Measurements from ENCODE around the gene MAP3K21. TPM values are rescaled to one million over a fixed set of nuclear protein-coding genes. Genes with fewer than 3 reads are reported as not detected.

Gene MAP3K21
- 0.59 and 0.80 TPM in 2 replicates for total RNA-seq

GRCh38 chr1:233327651-233328141 lies at the start of gene MAP3K21:
MAP3K21 (plus strand) TSS chr1:233327724; CDS start chr1:233328029, 305 bp downstream.
- intact Hi-C loops (cut with micrococcal nuclease), result loop anchor here (1.0 kb wide), 1 partner anchor 32 kb away; the partner anchor contains the start of gene PCNX2

GRCh38 chr1:233278631-233279030 lies 48.9 kb upstream of the MAP3K21 start:
- intact Hi-C loops (cut with micrococcal nuclease), result no loop called here

DNA sequence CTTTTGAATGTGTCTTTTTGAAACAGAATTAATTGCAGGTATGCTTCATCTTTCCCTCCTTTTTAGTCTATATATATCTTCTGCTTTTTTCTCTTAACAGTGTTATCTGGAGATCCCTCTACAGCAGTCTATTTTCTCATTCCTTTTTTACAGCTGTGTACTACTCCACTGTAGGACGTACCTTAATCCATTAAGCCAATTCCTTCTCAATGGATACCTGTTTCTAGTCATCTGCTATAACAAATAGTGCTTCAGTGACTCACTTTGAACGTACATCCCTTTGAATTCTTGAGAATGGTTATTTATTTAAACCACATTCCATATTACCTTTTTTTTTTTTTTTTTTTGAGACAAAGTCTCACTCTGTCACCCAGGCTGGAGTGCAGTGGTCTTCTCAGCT lies 47.6 kb upstream of the MAP3K21 start:
- intact Hi-C loops (cut with micrococcal nuclease), result no loop called here

DNA sequence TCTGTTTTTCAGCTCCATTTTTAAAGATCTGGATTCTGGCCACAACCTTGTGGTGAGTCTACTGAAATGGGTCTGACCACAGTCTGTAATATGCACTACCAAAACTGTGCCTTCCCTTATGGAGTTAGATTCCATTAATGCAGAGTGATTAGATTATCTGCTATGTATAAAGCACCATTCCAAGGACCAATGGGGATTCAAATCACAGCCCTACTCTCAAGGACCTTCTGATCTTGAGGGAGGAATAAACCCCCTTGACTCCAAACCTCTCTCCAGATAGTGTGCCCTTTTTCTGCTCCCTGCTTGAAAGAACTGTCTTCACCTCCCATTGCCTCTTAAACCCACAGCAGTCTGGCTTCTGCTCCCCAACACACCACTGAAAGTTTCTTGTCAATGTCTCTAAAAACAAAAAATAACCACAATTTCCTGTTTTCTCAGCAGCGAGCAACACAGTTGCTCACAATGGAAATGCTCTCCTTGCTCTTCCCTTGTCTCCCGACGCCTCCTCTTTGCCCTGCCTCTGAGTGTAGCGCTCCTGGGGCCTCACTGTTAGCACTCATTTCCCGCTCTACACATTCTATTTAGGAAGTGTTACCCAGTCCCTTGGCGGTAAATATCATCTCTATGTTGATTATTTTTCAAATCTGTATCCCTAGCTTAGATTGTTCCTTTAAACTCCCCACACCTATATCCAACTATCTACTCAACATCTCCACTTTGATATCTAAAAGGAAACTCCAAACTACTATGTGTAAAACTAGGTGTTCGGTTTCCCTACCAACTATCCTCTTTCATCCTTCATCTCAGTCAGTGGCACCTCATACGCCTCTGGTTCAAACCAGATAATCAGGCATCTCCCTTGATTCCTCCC lies 45.6 kb upstream of the MAP3K21 start:
- intact Hi-C loops (cut with micrococcal nuclease), result loop anchor here (1.0 kb wide), 1 partner anchor 13 kb away; the partner anchor contains the start of gene PCNX2

GRCh38 chr1:233282582-233282886 lies 45.0 kb upstream of the MAP3K21 start:
- intact Hi-C loops (cut with micrococcal nuclease), result loop anchor here (1.0 kb wide), 1 partner anchor 13 kb away; the partner anchor contains the start of gene PCNX2

DNA sequence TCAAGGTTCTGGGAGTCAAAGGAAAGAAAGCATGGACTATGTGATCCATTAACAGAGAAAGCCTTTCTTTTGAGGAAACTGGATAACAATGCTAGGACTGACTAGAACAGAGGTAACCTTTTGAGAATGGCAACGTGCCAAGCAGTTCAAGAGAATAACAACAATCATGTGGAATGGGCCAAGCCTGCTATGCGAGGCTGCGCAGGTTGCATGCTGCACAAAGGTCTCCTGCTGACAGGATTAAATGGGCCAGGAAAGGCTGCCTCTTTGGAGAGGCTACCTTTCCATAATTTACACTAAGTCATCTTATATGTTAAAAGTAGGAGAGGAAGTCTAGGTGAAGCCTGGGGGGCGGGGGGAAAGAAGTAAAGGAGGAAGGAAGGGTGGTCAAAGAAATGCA lies 37.8 kb upstream of the MAP3K21 start:
- intact Hi-C loops (cut with micrococcal nuclease), result loop anchor here (10.0 kb wide), 2 partner anchors 365 to 655 kb away; partner anchors contain the start of gene SIPA1L2

GRCh38 chr1:233290396-233291034 lies 37.0 kb upstream of the MAP3K21 start:
- intact Hi-C loops (cut with micrococcal nuclease), result loop anchor here (10.0 kb wide), 2 partner anchors 366 to 656 kb away; partner anchors contain the start of gene SIPA1L2

- intact Hi-C loops (cut with micrococcal nuclease), result loop anchor here (10.0 kb wide), 2 partner anchors 369 to 659 kb away; partner anchors contain the start of gene SIPA1L2
Measured at GRCh38 chr1:233293556-233294446, 33.7 kb upstream of the MAP3K21 start.

- intact Hi-C loops (cut with micrococcal nuclease), result loop anchor here (1.0 to 10.0 kb wide), 5 partner anchors 9 to 660 kb away; partner anchors contain the start of genes MAP3K21 and SIPA1L2
Measured at GRCh38 chr1:233294913-233295236, 32.6 kb upstream of the MAP3K21 start.

- intact Hi-C loops (cut with micrococcal nuclease), result loop anchor here (1.0 to 10.0 kb wide), 5 partner anchors 9 to 661 kb away; partner anchors contain the start of genes MAP3K21 and SIPA1L2
Measured at GRCh38 chr1:233295237-233295974, 32.1 kb upstream of the MAP3K21 start, which contains the start of gene PCNX2. PCNX2 (minus strand) TSS chr1:233295725; CDS start chr1:233295478, 247 bp downstream.

DNA sequence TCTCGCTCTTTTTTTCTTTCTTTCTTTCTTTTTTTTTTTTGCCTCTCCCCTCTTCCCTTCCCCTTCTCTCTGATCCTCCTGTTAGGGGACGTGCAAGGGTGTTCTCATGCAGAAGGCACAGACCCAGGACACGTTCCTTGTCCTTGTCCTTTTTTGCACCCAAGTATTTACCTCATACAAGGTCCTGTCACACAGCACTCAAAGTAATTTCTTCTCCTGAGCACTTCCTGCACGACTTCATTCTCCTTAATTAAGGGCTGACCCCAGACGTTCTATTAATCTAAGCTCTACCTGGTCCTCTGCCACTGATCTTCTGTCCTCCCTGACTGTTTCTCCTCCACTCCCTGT lies 31.6 kb upstream of the MAP3K21 start:
- intact Hi-C loops (cut with micrococcal nuclease), result loop anchor here (1.0 to 10.0 kb wide), 5 partner anchors 8 to 661 kb away; partner anchors contain the start of genes MAP3K21 and SIPA1L2

GRCh38 chr1:233299450-233299849 lies 28.1 kb upstream of the MAP3K21 start:
- intact Hi-C loops (cut with micrococcal nuclease), result loop anchor here (10.0 kb wide), 2 partner anchors 375 to 665 kb away; partner anchors contain the start of gene SIPA1L2

GRCh38 chr1:233300326-233300725 lies 27.2 kb upstream of the MAP3K21 start:
- intact Hi-C loops (cut with micrococcal nuclease), result no loop called here

DNA sequence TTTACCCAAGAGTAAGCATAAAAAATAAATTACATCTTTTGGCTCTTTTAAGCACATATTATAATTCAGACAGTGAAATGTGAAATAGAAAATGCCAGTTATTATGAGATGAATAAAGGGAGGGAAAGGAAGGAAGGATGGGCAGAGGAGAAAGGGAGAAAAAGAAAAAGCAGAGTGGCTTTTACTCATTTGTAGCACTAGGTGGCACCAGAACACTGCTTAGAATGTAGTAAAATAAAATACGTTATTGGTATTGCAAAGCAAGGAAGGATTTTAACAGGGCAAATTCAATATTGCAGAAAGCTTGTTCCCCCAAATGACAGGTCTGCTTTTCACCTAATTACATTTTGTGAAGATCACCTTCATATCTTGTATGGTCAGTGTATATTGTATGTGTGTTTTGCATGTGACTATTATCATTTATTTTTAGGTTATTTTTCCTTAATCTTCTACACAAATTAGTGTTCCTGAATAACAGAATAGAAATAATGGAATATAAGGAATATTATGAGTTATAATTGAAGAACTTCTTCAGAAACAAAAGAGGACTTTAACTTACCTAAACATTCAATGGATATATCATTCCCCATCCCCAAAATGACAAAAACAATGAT lies 22.9 kb upstream of the MAP3K21 start:
- intact Hi-C loops (cut with micrococcal nuclease), result loop anchor here (1.0 to 2.0 kb wide), 4 partner anchors 9 to 762 kb away; partner anchors contain the start of gene PCNX2

GRCh38 chr1:233313434-233314155 lies 13.9 kb upstream of the MAP3K21 start:
- intact Hi-C loops (cut with micrococcal nuclease), result no loop called here

GRCh38 chr1:233315718-233316301 lies 11.7 kb upstream of the MAP3K21 start:
- intact Hi-C loops (cut with micrococcal nuclease), result no loop called here

DNA sequence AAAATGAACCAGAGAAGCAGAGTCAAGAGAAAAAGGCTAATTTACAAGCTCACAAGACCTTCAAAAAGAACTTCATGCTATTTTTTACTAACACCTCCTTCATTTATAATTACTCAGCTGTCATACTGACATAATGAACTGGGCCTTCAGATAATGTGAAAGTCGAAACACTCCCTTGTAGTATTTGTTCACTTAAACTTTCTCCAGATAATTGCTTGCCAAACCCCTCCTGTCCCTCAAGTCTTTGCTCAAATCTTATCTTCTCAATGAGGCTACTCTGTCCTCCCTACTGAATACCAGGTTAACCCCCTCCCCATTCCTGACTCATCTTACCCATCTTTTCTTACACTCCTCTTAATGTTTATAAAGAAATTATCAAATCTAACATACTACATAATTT lies 11.1 kb upstream of the MAP3K21 start:
- intact Hi-C loops (cut with micrococcal nuclease), result no loop called here

GRCh38 chr1:233319272-233319671 lies 8.3 kb upstream of the MAP3K21 start:
- intact Hi-C loops (cut with micrococcal nuclease), result no loop called here

Data from T-helper 2 cell treated with Interferon-gamma antibody and Interleukin-4, amounts not matched to agents 100 ng/mL and 5 ng/mL, for 36 hours (primary cell).